RWPE2 (cell line): ENCODE results near the gene GRM4.

Experiments used
- ATAC-seq: fragments of 200-7000 bp; cut with Tn5 transposase; 3 replicates; pipeline ENCODE4 v1.9.1; 2021; ENCODE audit warnings: low read depth
- DNase-seq: peaks from one replicate; pipeline ENCODE4 v3.0.0-alpha.2; 2020; ENCODE audit warnings: low spot score
- H3K27ac ChIP-seq: fragments of 450-650 bp; 2 replicates; pipeline ENCODE4 v1.5.1; 2017; ENCODE audit warnings: mild to moderate bottlenecking; ENCODE audit not compliant: poor library complexity, severe bottlenecking
- H3K27me3 ChIP-seq: fragments of 250-450 bp; sonication (Bioruptor Pico); 2 replicates; pipeline ENCODE4 v1.5.1; 2021; ENCODE audit warnings: mild to moderate bottlenecking, moderate library complexity; ENCODE audit not compliant: insufficient read depth, poor library complexity, severe bottlenecking
- H3K36me3 ChIP-seq: fragments of 250-450 bp; sonication (Bioruptor Pico); 2 replicates; pipeline ENCODE4 v1.5.1; 2020; ENCODE audit warnings: low read depth, mild to moderate bottlenecking, moderate library complexity
- H3K4me1 ChIP-seq: fragments of 250-450 bp; sonication (Bioruptor Pico); 2 replicates; pipeline ENCODE4 v1.5.1; 2021; ENCODE audit warnings: mild to moderate bottlenecking, moderate library complexity; ENCODE audit not compliant: insufficient read depth, poor library complexity, severe bottlenecking
- H3K4me3 ChIP-seq: fragments of 250-450 bp; sonication (Bioruptor Pico); 2 replicates; pipeline ENCODE4 v1.5.1; 2021; ENCODE audit warnings: mild to moderate bottlenecking, moderate library complexity; ENCODE audit not compliant: severe bottlenecking
- H3K9me3 ChIP-seq: fragments of 250-450 bp; sonication (Bioruptor Pico); 2 replicates; pipeline ENCODE4 v1.5.1; 2021; ENCODE audit warnings: mild to moderate bottlenecking, moderate library complexity; ENCODE audit not compliant: severe bottlenecking
- TF ChIP-seq, protein P1 (sequence below): fragments of 450-650 bp; IDR thresholded peaks from one replicate; pipeline ENCODE4 v1.5.1; 2017; ENCODE audit warnings: mild to moderate bottlenecking, moderate library complexity; ENCODE audit not compliant: poor library complexity, severe bottlenecking

GRM4 gene

DNA sequence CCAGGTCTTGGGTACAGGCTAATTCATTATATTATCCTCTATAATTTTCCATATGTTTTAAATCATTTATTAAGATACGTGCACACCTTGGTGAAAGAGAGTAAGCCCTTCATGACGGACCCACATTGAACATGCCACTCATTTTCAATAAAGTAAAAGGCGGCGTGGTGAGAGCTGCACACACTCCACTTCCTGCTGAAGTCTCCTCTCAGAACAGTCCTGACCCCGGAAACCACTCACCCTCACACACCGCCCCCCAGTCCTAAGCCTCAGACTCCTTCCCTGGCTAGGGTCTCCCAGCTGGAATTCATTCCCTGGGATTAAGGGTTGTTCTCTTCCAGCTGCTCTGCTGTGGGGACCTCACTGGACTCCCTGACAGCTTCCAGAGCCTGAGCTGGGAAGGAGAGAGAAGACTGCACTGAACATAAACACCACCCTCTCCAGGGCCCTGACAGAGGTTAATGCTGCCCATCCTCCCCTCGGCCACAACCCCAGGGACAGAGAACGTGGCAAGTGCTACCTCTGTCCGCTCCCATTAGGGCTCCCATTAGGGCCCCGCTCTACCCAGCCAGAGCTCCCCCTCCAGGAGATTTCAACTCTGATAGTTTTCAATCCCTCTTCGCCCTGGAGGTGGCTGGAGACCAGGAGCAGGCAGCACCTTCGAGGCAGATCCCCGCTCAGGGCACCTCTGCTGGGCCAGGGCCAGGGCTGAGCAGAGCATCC lies 24.8 kb downstream of the GRM4 start:
- Histone ChIP-seq H3K36me3 (no peaks in the 10 kb centered on the region), H3K27me3 (peaks cover 7% of the 10 kb centered on the region), H3K4me1 (no peaks in the 10 kb centered on the region), H3K4me3 (no peak overlapping the region), H3K27ac (no peak overlapping the region), H3K9me3 (no peaks in the 10 kb centered on the region)
- DNase-seq (no peak), ATAC-seq (no peak)
- TF ChIP-seq, protein P1, sequence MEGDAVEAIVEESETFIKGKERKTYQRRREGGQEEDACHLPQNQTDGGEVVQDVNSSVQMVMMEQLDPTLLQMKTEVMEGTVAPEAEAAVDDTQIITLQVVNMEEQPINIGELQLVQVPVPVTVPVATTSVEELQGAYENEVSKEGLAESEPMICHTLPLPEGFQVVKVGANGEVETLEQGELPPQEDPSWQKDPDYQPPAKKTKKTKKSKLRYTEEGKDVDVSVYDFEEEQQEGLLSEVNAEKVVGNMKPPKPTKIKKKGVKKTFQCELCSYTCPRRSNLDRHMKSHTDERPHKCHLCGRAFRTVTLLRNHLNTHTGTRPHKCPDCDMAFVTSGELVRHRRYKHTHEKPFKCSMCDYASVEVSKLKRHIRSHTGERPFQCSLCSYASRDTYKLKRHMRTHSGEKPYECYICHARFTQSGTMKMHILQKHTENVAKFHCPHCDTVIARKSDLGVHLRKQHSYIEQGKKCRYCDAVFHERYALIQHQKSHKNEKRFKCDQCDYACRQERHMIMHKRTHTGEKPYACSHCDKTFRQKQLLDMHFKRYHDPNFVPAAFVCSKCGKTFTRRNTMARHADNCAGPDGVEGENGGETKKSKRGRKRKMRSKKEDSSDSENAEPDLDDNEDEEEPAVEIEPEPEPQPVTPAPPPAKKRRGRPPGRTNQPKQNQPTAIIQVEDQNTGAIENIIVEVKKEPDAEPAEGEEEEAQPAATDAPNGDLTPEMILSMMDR, result no peak

GRCh38 chr6:34115915-34116314 lies 30.0 kb downstream of the GRM4 start:
- no peak overlapping the region for H3K4me3 ChIP-seq
- ATAC-seq, result no peak
- H3K4me1 ChIP-seq, result no peaks in the 10 kb centered on the region
- no peak for DNase-seq
- TF ChIP-seq, protein P1, result no peak
- H3K9me3 ChIP-seq, result no peaks in the 10 kb centered on the region
- no peak overlapping the region for H3K27ac ChIP-seq
- H3K36me3 ChIP-seq, result no peaks in the 10 kb centered on the region
- peaks cover 10% of the 10 kb centered on the region for H3K27me3 ChIP-seq

GRCh38 chr6:34115403-34115795 lies 30.5 kb downstream of the GRM4 start:
- ATAC-seq, result no peak
- Histone ChIP-seq H3K4me1 (no peaks in the 10 kb centered on the region), H3K9me3 (no peaks in the 10 kb centered on the region), H3K27me3 (peaks cover 10% of the 10 kb centered on the region), H3K36me3 (no peaks in the 10 kb centered on the region), H3K27ac (no peak overlapping the region), H3K4me3 (no peak overlapping the region)
- TF ChIP-seq, protein P1, result no peak
- no peak for DNase-seq

GRCh38 chr6:34114695-34115402 lies 31.0 kb downstream of the GRM4 start:
- Histone ChIP-seq H3K9me3 (no peaks in the 10 kb centered on the region), H3K36me3 (no peaks in the 10 kb centered on the region), H3K27me3 (peaks cover 10% of the 10 kb centered on the region), H3K27ac (no peak overlapping the region), H3K4me1 (no peaks in the 10 kb centered on the region), H3K4me3 (no peak overlapping the region)
- no peak for DNase-seq
- TF ChIP-seq, protein P1, result no peak
- no peak for ATAC-seq

DNA sequence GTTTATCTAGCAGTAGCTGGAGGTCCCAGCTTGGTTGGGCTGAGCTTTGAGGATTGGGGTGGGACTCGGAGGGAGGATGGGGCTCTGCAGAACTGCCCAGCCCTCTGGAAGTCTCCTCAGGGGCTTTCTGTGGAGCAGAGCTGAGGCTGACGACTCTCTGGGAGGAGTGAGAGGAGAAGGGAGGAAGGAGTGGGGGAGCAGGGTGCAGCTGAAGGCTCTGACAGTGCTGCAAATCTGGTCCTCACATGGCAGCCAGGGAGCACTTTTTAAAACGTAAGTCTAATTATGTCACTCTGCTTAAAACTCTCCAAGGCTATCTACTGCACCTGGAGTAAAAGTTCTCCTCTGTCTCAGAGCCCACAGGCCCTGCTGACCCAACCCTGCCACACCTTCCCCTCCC lies 32.4 kb downstream of the GRM4 start:
- DNase-seq, result no peak
- ATAC-seq, result no peak
- Histone ChIP-seq H3K36me3 (no peaks in the 10 kb centered on the region), H3K27me3 (peaks cover 4% of the 10 kb centered on the region), H3K4me3 (no peak overlapping the region), H3K27ac (no peak overlapping the region), H3K9me3 (no peaks in the 10 kb centered on the region), H3K4me1 (no peaks in the 10 kb centered on the region)
- TF ChIP-seq, protein P1, result no peak
